Karpas-422 (cell line): ENCODE data around the gene TRIM61. TPM values are rescaled to one million over a fixed set of nuclear protein-coding genes. Genes with fewer than 3 reads are reported as not detected.
A peak's percentile ranks its signal among the peaks of the same experiment; 100 is the strongest.
"Not testable (repeated sequence)": the region's sequence is repeated elsewhere in the genome, so short reads cannot be mapped to it uniquely, and the experiment has no call there.

Experiments
- DNase-seq: peaks from one replicate; pipeline ENCODE4 v3.0.0-alpha.2; 2015
- H2AFZ ChIP-seq: fragments of 200-600 bp; sonication (generic); 2 replicates; pipeline ENCODE4 v1.6.1; 2014; ENCODE audit warnings: antibody characterized with exemption, low read length, mixed read lengths
- H3K27ac ChIP-seq: fragments of 200-600 bp; sonication (generic); 2 replicates; pipeline ENCODE4 v1.5.1; 2014; ENCODE audit warnings: mild to moderate bottlenecking, low read length, moderate library complexity
- H3K27me3 ChIP-seq: fragments of 200-600 bp; sonication (generic); 2 replicates; pipeline ENCODE4 v1.6.1; 2014; ENCODE audit warnings: low read length, mixed read lengths
- H3K36me3 ChIP-seq: fragments of 200-600 bp; sonication (generic); 2 replicates; pipeline ENCODE4 v1.6.1; 2014; ENCODE audit warnings: low read length, mixed read lengths; ENCODE audit not compliant: insufficient read depth
- H3K4me1 ChIP-seq: fragments of 200-600 bp; sonication (generic); 2 replicates; pipeline ENCODE4 v1.6.1; 2014; ENCODE audit warnings: mild to moderate bottlenecking, low read length, mixed read lengths
- H3K4me2 ChIP-seq: fragments of 200-600 bp; sonication (generic); 2 replicates; pipeline ENCODE4 v1.6.1; 2014; ENCODE audit warnings: low read length, low read depth, mild to moderate bottlenecking; ENCODE audit not compliant: poor library complexity, severe bottlenecking
- H3K4me3 ChIP-seq: fragments of 200-600 bp; sonication (generic); 2 replicates; pipeline ENCODE4 v1.5.1; 2014; ENCODE audit warnings: mild to moderate bottlenecking, antibody characterized with exemption, low read length, mixed read lengths
- H3K79me2 ChIP-seq: fragments of 200-600 bp; sonication (generic); 2 replicates; pipeline ENCODE4 v1.6.1; 2014; ENCODE audit warnings: mild to moderate bottlenecking, low read length, mixed read lengths
- H3K9ac ChIP-seq: fragments of 200-600 bp; sonication (generic); 2 replicates; pipeline ENCODE4 v1.6.0; 2014; ENCODE audit warnings: low read length
- H3K9me2 ChIP-seq: fragments of 200-600 bp; sonication (generic), shearing (Covaris generic); replicated peaks from 2 replicates; pipeline ENCODE4 v1.6.0; 2014; ENCODE audit warnings: mild to moderate bottlenecking, low read length, moderate library complexity; ENCODE audit not compliant: insufficient read depth
- H3K9me3 ChIP-seq: fragments of 300-700, 200-600 bp; sonication (generic); 2 replicates; pipeline ENCODE4 v1.6.1; 2014; ENCODE audit warnings: low read length, mixed read lengths
- H4K20me1 ChIP-seq: fragments of 200-600 bp; sonication (generic); 2 replicates; pipeline ENCODE4 v1.6.1; 2014; ENCODE audit warnings: mild to moderate bottlenecking, antibody characterized with exemption, low read length, low read depth; ENCODE audit not compliant: insufficient read depth
- total RNA-seq: library from RNA; depleted of rRNA; stranded (reverse); fragments of >200 nt; shearing (Covaris generic); gene quantifications from 2 replicates; pipeline ENCODE4 v1.2.3, GENCODE V29; 2014; ENCODE audit warnings: low replicate concordance

TRIM61 gene
- total RNA-seq, 1 experiment from 2014 or later = 6.9 TPM

GRCh38 chr4:164996123-164996522 lies 18.7 kb upstream of the TRIM61 start:
- not testable (repeated sequence) for H3K9me3 ChIP-seq, H3K36me3 ChIP-seq

DNA sequence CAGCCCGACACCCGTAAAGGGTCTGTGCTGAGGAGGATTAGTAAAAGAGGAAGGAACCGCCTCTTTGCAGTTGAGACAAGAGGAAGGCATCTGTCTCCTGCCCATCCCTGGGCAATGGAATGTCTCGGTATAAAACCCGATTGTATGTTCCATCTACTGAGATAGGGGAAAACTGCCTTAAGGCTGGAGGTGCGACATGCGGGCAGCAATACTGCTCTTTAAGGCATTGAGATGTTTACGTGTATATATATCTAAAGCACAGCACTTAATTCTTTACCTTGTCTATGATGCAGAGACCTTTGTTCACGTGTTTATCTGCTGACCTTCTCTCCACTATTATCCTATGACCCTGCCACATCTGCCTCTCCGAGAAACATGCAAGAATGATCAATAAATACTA lies 13.3 kb upstream of the TRIM61 start:
- not testable (repeated sequence) for DNase-seq, H3K9me2 ChIP-seq, H3K36me3 ChIP-seq, H3K27me3 ChIP-seq, H3K4me2 ChIP-seq, H3K9me3 ChIP-seq, H3K4me3 ChIP-seq, H4K20me1 ChIP-seq, H3K79me2 ChIP-seq, H3K9ac ChIP-seq, H3K27ac ChIP-seq
- peaks cover 23% of the 10 kb centered on the region for H3K4me1 ChIP-seq
- peak overlapping the region; percentile 50; the same call in 1 of the 2 replicates for H2AFZ ChIP-seq

More at GRCh38 chr4:164996123-164996522, 18.7 kb upstream of the TRIM61 start:
- H3K4me3 ChIP-seq, DNase-seq, H4K20me1 ChIP-seq, H3K4me1 ChIP-seq, H3K79me2 ChIP-seq, H3K9me2 ChIP-seq, H3K27me3 ChIP-seq, H2AFZ ChIP-seq, H3K9ac ChIP-seq, H3K27ac ChIP-seq, H3K4me2 ChIP-seq: not testable (repeated sequence)

DNA sequence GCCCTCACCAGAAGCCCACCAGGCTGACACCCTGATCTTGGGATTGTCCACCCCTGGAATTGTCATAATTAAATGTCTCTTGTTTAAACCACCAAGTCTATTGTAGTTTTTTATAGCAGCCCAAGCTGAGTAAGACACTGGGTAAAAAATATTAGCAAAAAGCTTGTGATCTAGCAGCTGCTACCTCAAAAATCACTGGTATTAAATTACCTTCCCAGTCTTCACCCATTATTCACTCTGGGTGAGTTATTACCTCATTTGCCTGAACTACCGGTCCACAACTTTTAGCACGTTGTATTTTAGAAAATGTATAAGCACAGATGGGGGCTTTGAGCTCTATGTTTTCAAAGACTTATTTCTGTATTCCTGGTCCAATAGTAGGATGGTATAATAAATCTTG lies 12.0 kb upstream of the TRIM61 start:
- H2AFZ ChIP-seq = peak overlapping the region; percentile 53
- no peaks in the 10 kb centered on the region for H3K9me3 ChIP-seq
- no peak overlapping the region for H3K9ac ChIP-seq
- no peaks in the 10 kb centered on the region for H3K36me3 ChIP-seq
- peaks cover 23% of the 10 kb centered on the region for H3K4me1 ChIP-seq
- 0 out of 2 replicates have a peak overlapping the region, but pooled peaks have one; percentile 0 for H3K4me3 ChIP-seq
- no peak overlapping the region for H3K27ac ChIP-seq
- no peaks in the 10 kb centered on the region for H4K20me1 ChIP-seq
- peak; percentile 58 for DNase-seq
- H3K27me3 ChIP-seq = no peaks in the 10 kb centered on the region
- no peaks in the 10 kb centered on the region for H3K79me2 ChIP-seq
- H3K4me2 ChIP-seq = peak overlapping the region; percentile 44
- H3K9me2 ChIP-seq = no peaks in the 10 kb centered on the region

DNA sequence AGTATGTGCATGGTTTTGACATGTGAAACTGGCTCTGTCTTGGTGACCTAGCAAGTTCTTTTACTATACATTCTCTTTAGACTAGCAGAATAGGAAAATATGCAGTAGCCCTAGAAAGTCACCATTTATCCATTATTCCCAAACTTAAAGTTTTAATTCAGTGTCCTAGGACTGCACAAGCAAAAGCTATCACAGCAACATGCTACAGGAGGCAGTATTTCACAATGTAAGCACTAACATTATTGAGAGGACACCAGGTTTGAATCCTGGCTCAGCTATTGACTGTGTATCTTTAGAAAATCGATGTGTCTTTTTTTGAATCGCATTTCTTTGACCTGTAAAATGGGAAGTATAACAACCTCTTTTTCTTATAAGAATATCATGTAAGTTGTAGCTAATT lies 5.5 kb downstream of the TRIM61 start:
- not testable (repeated sequence) for H3K4me1 ChIP-seq, H4K20me1 ChIP-seq, H3K27ac ChIP-seq, DNase-seq, H3K4me3 ChIP-seq, H3K9me3 ChIP-seq, H3K9ac ChIP-seq, H3K27me3 ChIP-seq, H3K4me2 ChIP-seq, H3K9me2 ChIP-seq, H2AFZ ChIP-seq
- peaks cover 60% of the 10 kb centered on the region for H3K79me2 ChIP-seq
- peaks cover 37% of the 10 kb centered on the region for H3K36me3 ChIP-seq

DNA sequence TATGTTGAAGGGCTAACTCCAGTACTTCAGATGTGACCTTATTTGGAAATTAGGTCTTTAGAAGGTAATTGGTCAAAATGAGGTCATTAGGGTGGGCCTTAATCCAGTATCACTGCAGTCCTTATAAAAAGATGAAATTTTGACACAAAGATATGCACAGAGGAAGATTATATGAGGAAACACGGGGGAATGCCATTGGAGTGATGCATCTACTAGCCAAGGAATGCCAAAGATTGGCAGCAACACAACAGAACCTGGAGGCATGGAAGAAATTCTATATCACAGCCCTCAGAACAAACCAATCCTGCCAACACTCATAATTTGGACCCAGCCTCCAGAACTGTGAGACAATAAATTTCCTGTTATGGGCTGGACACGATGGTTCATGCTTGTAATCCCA lies 17.6 kb downstream of the TRIM61 start:
- H3K4me1 ChIP-seq = peaks cover 24% of the 10 kb centered on the region
- no peak overlapping the region for H3K9ac ChIP-seq
- H2AFZ ChIP-seq = no peak overlapping the region
- H3K9me3 ChIP-seq = no peaks in the 10 kb centered on the region
- no peak for DNase-seq
- peaks cover 30% of the 10 kb centered on the region for H3K79me2 ChIP-seq
- no peaks in the 10 kb centered on the region for H3K9me2 ChIP-seq
- H3K36me3 ChIP-seq = no peaks in the 10 kb centered on the region
- no peaks in the 10 kb centered on the region for H3K27me3 ChIP-seq
- H3K4me2 ChIP-seq = no peak overlapping the region
- no peak overlapping the region for H3K4me3 ChIP-seq
- H4K20me1 ChIP-seq = no peaks in the 10 kb centered on the region
- H3K27ac ChIP-seq = no peak overlapping the region

DNA sequence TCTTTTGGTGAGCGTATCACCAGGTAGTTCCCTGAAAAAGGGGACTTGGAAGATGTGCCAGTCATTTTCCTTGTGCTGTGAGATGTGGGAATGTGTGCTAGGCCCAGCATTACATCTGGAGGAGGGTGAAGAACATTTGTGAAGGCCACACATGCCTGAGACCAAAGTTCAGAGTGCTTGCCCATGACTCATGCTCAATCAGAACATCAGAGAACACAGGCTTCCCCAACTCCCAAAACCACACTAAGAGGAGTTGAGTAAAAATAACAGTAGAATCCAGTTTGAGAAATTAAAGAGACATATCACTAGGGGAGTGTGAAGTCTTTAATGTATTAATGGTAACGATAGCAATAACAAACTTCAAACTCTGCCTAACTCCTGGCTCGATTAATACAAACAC lies 18.0 kb downstream of the TRIM61 start:
- H3K4me2 ChIP-seq, H3K4me3 ChIP-seq, H3K9me3 ChIP-seq, H4K20me1 ChIP-seq, H3K9me2 ChIP-seq, H2AFZ ChIP-seq, H3K27ac ChIP-seq, H3K9ac ChIP-seq, H3K27me3 ChIP-seq, DNase-seq, H3K36me3 ChIP-seq: not testable (repeated sequence)
- Histone ChIP-seq H3K79me2 (peaks cover 30% of the 10 kb centered on the region), H3K4me1 (peaks cover 24% of the 10 kb centered on the region)

GRCh38 chr4:164956766-164957643 lies 20.5 kb downstream of the TRIM61 start:
- peak overlapping the region; percentile 89 for H3K4me2 ChIP-seq
- no peaks in the 10 kb centered on the region for H3K27me3 ChIP-seq
- peaks cover 24% of the 10 kb centered on the region for H3K4me1 ChIP-seq
- H3K27ac ChIP-seq = peak overlapping the region; percentile 55
- H3K9me2 ChIP-seq = no peaks in the 10 kb centered on the region
- H2AFZ ChIP-seq = peak overlapping the region; percentile 81
- H3K4me3 ChIP-seq = peak overlapping the region; percentile 95
- no peaks in the 10 kb centered on the region for H3K36me3 ChIP-seq
- H3K9me3 ChIP-seq = no peaks in the 10 kb centered on the region
- H3K79me2 ChIP-seq = peaks cover 30% of the 10 kb centered on the region
- peak overlapping the region; percentile 95 for H3K9ac ChIP-seq
- peak; percentile 99 for DNase-seq
- no peaks in the 10 kb centered on the region for H4K20me1 ChIP-seq

- peaks cover 30% of the 10 kb centered on the region for H3K79me2 ChIP-seq
- no peak overlapping the region for H3K4me3 ChIP-seq
- H3K9me2 ChIP-seq = no peaks in the 10 kb centered on the region
- H3K27me3 ChIP-seq = no peaks in the 10 kb centered on the region
- no peak overlapping the region for H3K4me2 ChIP-seq
- no peak for DNase-seq
- H3K36me3 ChIP-seq = no peaks in the 10 kb centered on the region
- no peak overlapping the region for H3K27ac ChIP-seq
- H4K20me1 ChIP-seq = no peaks in the 10 kb centered on the region
- H3K9ac ChIP-seq = no peak overlapping the region
- peaks cover 24% of the 10 kb centered on the region for H3K4me1 ChIP-seq
- no peak overlapping the region; the same call in 1 of the 2 replicates for H2AFZ ChIP-seq
- H3K9me3 ChIP-seq = no peaks in the 10 kb centered on the region
Observed at GRCh38 chr4:164955107-164955805, 22.2 kb downstream of the TRIM61 start.
